ENCODE results near the gene WHAMM.

GRCh38 chr15:82812994-82813393 lies 3.6 kb downstream of the WHAMM start:
- TF ChIP-seq CTCF (IDR thresholded peaks at IDR 0.05; ENCODE audit: insufficient read depth, low read depth, low read length) (no peak), EZH2 (IDR thresholded peaks at IDR 0.05; ENCODE audit: insufficient read depth, low read length) (no peak)

Data from astrocyte (in vitro differentiated cells and primary cell).